ENCODE measurements around the gene SP3. TPM values are rescaled to one million over a fixed set of nuclear protein-coding genes. Genes with fewer than 3 reads are reported as not detected.

SP3 gene
- total RNA-seq, 4 donors from 2014 or later, result 69.7 to 94.3 (median 87.6) TPM

DNA sequence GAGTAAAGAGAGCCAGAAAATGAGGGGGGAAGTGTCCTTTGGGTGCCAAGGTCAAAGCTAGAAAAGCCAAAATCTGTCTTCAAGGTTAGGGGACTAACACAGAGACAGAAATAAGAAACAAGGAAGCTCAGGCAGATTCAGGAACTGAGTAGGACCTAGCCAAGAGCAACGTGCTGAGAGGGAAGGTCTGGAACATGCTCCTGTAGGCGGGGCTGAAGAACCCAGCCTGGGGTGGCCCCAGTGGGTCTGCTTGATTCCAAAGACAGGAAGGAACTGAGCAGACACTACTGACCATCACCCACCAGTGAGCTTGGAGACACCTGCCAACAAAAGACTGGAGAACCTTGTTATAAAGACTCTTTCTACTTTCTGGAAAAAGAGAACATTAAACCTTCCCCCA is 105.1 kb downstream of the SP3 start:
- no peak for ATAC-seq
- H3K4me1 ChIP-seq, result no peaks in the 10 kb centered on the region
- WGBS, 2 donors (ENCODE audit: low coverage in 1 of 2), result 59 to 63% methylated on average over 2 of the region's 2 CpGs
- H3K9me3 ChIP-seq, result no peaks in the 10 kb centered on the region
- TF ChIP-seq EP300 (IDR thresholded peaks at IDR 0.05) (no peak), POLR2A (IDR thresholded peaks at IDR 0.05) (no peak), POLR2AphosphoS5 (IDR thresholded peaks at IDR 0.05) (no peak)
- TF ChIP-seq, protein P1, sequence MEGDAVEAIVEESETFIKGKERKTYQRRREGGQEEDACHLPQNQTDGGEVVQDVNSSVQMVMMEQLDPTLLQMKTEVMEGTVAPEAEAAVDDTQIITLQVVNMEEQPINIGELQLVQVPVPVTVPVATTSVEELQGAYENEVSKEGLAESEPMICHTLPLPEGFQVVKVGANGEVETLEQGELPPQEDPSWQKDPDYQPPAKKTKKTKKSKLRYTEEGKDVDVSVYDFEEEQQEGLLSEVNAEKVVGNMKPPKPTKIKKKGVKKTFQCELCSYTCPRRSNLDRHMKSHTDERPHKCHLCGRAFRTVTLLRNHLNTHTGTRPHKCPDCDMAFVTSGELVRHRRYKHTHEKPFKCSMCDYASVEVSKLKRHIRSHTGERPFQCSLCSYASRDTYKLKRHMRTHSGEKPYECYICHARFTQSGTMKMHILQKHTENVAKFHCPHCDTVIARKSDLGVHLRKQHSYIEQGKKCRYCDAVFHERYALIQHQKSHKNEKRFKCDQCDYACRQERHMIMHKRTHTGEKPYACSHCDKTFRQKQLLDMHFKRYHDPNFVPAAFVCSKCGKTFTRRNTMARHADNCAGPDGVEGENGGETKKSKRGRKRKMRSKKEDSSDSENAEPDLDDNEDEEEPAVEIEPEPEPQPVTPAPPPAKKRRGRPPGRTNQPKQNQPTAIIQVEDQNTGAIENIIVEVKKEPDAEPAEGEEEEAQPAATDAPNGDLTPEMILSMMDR (IDR thresholded peaks at IDR 0.05), result no peak
- H3K27ac ChIP-seq, result no peak overlapping the region
- H3K4me3 ChIP-seq, result no peak overlapping the region
- peaks cover 8% of the 10 kb centered on the region for H3K27me3 ChIP-seq
- H3K36me3 ChIP-seq, result no peaks in the 10 kb centered on the region

DNA sequence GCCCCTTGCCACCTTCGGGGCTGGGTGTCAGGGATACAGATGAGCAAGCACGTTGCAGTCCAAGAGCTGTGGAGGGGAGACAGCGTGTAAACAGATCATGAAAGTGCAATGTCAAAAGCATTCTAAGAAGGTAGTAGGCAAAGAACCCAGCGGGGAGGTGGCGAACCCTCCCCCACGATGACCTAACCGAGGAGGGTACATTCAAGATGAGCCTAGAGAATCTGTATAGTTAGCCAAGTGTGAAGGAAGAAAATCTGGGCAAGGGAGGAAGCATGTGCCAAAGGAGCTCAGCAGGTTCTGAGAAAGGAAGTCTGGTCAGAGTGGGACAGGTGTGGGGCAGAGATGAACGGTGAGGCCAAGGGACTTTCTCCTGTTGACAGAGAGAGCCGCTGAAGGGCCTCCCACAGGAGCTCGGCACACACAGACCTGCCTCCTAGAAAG is 106.9 kb downstream of the SP3 start:
- TF ChIP-seq POLR2A (IDR thresholded peaks at IDR 0.05) (no peak), EP300 (IDR thresholded peaks at IDR 0.05) (no peak), POLR2AphosphoS5 (IDR thresholded peaks at IDR 0.05) (no peak)
- TF ChIP-seq, protein P1 (IDR thresholded peaks at IDR 0.05), result no peak
- WGBS, 2 donors (ENCODE audit: low coverage in 1 of 2), result 45 to 54% methylated on average over 6 to 9 of the region's 10 CpGs
- ATAC-seq, result no peak

More for the DNA sequence above, 106.9 kb downstream of the SP3 start:
- no peaks in the 10 kb centered on the region for H3K36me3 ChIP-seq
- no peaks in the 10 kb centered on the region for H3K4me1 ChIP-seq
- no peak overlapping the region for H3K4me3 ChIP-seq
- H3K9me3 ChIP-seq, result no peaks in the 10 kb centered on the region
- H3K27ac ChIP-seq, result no peak overlapping the region
- H3K27me3 ChIP-seq, result peaks cover 8% of the 10 kb centered on the region

All from gastroesophageal sphincter (tissue), 4 donors.